Left lung (tissue), 10 donors: ENCODE data around the gene LTA. TPM values are rescaled to one million over a fixed set of nuclear protein-coding genes. Genes with fewer than 3 reads are reported as not detected.
A peak's percentile ranks its signal among the peaks of the same experiment; 100 is the strongest.

Experiments used
- ATAC-seq: fragments of 200-7000 bp; cut with Tn5 transposase; one replicate; pipeline ENCODE4 v1.9.1; 2020; ENCODE audit warnings: moderate library complexity
- DNase-seq, 4 donors: peaks; one replicate each; pipeline ENCODE4 v3.0.0-alpha.2; 2013 to 2020
- H3K27ac ChIP-seq, 2 donors: fragments of 200-600 bp; sonication (generic) in 1 of 2; one replicate each; pipeline versions ENCODE4 v1.5.0 to v1.8.0; 2020 to 2021
- H3K27me3 ChIP-seq, 2 donors: fragments of 200-600 bp; sonication (generic) in 1 of 2; one replicate each; pipeline versions ENCODE4 v1.5.0 to v1.8.0; 2020 to 2021
- H3K36me3 ChIP-seq, 2 donors: fragments of 200-600 bp; sonication (generic) in 1 of 2; one replicate each; pipeline versions ENCODE4 v1.5.0 to v1.8.0; 2020 to 2021
- H3K4me1 ChIP-seq, 2 donors: fragments of 200-600 bp; one replicate each; pipeline ENCODE4 v1.8.0; 2021
- H3K4me3 ChIP-seq, 2 donors: fragments of 200-600 bp; sonication (generic) in 1 of 2; one replicate each; pipeline versions ENCODE4 v1.5.0 to v1.8.0; 2020 to 2021; ENCODE audit warnings: mild to moderate bottlenecking in 1 of 2
- H3K9me3 ChIP-seq, 2 donors: fragments of 200-600 bp; sonication (generic) in 1 of 2; one replicate each; pipeline versions ENCODE4 v1.5.0 to v1.8.0; 2020 to 2021
- CTCF ChIP-seq, 2 donors: fragments of 200-600 bp; sonication (generic) in 1 of 2; IDR thresholded peaks; one replicate each; pipeline versions ENCODE4 v1.5.0 to v1.8.0; 2021; ENCODE audit warnings: antibody characterized with exemption in 2 of 2
- intact Hi-C, 2 donors: fragments of 100-400 bp; cut with DNase I; formaldehyde crosslinking; loops; one replicate each; pipeline versions ENCODE4 v1.11.2 to v1.14.2; 2022
- polyA plus RNA-seq, 6 donors: library from polyadenylated mRNA; unstranded; fragments of 120-200 nt; gene quantifications; one replicate each; pipeline ENCODE4 v1.2.1, GENCODE V29; 2013; ENCODE audit not compliant: insufficient read length in 6 of 6
- total RNA-seq, 2 donors: library from RNA; stranded (reverse); fragmentation: NEBNext Ultra II Directional; extraction: Animal tissue kit (Norgen Biotek cat#: 25700); gene quantifications; one replicate each; pipeline ENCODE4 v1.2.1, GENCODE V29; 2021
- donor health status: DM: no; HTN: yes; CAD: no.
- donor health status: DM: no; HTN: no; CAD: no.

The LTA gene
- total and polyA plus RNA-seq, 8 donors = 0.17 to 0.65 (median 0.39) TPM

GRCh38 chr6:31541658-31542521 lies 30.2 kb upstream of the LTA start, which contains the start of gene DDX39B:
DDX39B (minus strand) TSS chr6:31542003; CDS start chr6:31540532, 1,471 bp downstream.
- Histone ChIP-seq H3K4me3 (peak within 1 kb of the TSS; percentile 66 to 83), H3K36me3 (peaks cover 0 to 34% of the 10 kb centered on the region in 2 donors), H3K27ac (peak within 1 kb of the TSS; percentile 95 to 96), H3K27me3 (no peaks in the 10 kb centered on the region), H3K9me3 (no peaks in the 10 kb centered on the region), H3K4me1 (peaks cover 20 to 55% of the 10 kb centered on the region in 2 donors)
- ATAC-seq (peak; percentile 90), DNase-seq (peak; percentile 97 to 98 (median 98))
- intact Hi-C loops = loop anchor here in 1 of 2 donors (10.0 kb wide), 1 partner anchor 53 kb away; the partner anchor contains the start of gene NCR3
- no peak for TF ChIP-seq CTCF (IDR thresholded peaks at IDR 0.05)

GRCh38 chr6:31543639-31544038 lies 28.4 kb upstream of the LTA start:
- Histone ChIP-seq H3K4me3 (no peak overlapping the region), H3K4me1 (peaks cover 29 to 57% of the 10 kb centered on the region in 2 donors), H3K27ac (no peak overlapping the region), H3K27me3 (no peaks in the 10 kb centered on the region), H3K9me3 (no peaks in the 10 kb centered on the region), H3K36me3 (peaks cover 0 to 17% of the 10 kb centered on the region in 2 donors)
- no peak for DNase-seq
- intact Hi-C loops = loop anchor here in 1 of 2 donors (10.0 kb wide), 1 partner anchor 51 kb away; the partner anchor contains the start of gene NCR3
- ATAC-seq = no peak
- no peak for TF ChIP-seq CTCF (IDR thresholded peaks at IDR 0.05)

GRCh38 chr6:31544676-31545075 lies 27.4 kb upstream of the LTA start:
- no peak overlapping the region for H3K4me3 ChIP-seq
- no peaks in the 10 kb centered on the region for H3K9me3 ChIP-seq
- no peak for ATAC-seq
- TF ChIP-seq CTCF (IDR thresholded peaks at IDR 0.05) = no peak
- no peaks in the 10 kb centered on the region for H3K27me3 ChIP-seq
- intact Hi-C loops = loop anchor here in 1 of 2 donors (10.0 kb wide), 1 partner anchor 50 kb away; the partner anchor contains the start of gene NCR3
- DNase-seq = no peak
- peaks cover 0 to 13% of the 10 kb centered on the region in 2 donors for H3K36me3 ChIP-seq
- H3K27ac ChIP-seq = no peak overlapping the region
- peaks cover 23 to 52% of the 10 kb centered on the region in 2 donors for H3K4me1 ChIP-seq

- intact Hi-C loops = loop anchor here in 1 of 2 donors (10.0 kb wide), 1 partner anchor 50 kb away; the partner anchor contains the start of gene NCR3
- no peaks in the 10 kb centered on the region for H3K9me3 ChIP-seq
- no peak for TF ChIP-seq CTCF (IDR thresholded peaks at IDR 0.05)
- DNase-seq = peak in 1 of 4 donors; percentile 61
- H3K4me3 ChIP-seq = no peak overlapping the region
- peaks cover 17 to 46% of the 10 kb centered on the region in 2 donors for H3K4me1 ChIP-seq
- no peak for ATAC-seq
- H3K27ac ChIP-seq = no peak overlapping the region
- H3K27me3 ChIP-seq = no peaks in the 10 kb centered on the region
- peaks cover 0 to 12% of the 10 kb centered on the region in 2 donors for H3K36me3 ChIP-seq
Observed at GRCh38 chr6:31545291-31545690, 26.8 kb upstream of the LTA start.
